A549 (cell line): ENCODE results near the gene CORO2A.

Experiments used
- BHLHE40 ChIP-seq: IDR thresholded peaks from 2 replicates; pipeline ENCODE4 v1.6.1; 2012; ENCODE audit warnings: low read depth, low read length, inconsistent platforms
- CBX8 ChIP-seq: fragments of 200-600 bp; sonication (generic); IDR thresholded peaks from 2 replicates; pipeline ENCODE4 v1.6.1; 2016
- CEBPB ChIP-seq, 2 experiments: fragments of >200 bp in 1 of 2; sonication (Bioruptor Twin) in 1 of 2; formaldehyde crosslinking in 1 of 2; IDR thresholded peaks; 2 replicates each; pipeline ENCODE4 v1.6.1; 2012 to 2016
- EHMT2 ChIP-seq: fragments of 200-600 bp; sonication (generic); IDR thresholded peaks from 2 replicates; pipeline ENCODE4 v1.6.1; 2016; ENCODE audit warnings: antibody characterized with exemption, low read depth, mild to moderate bottlenecking, moderate library complexity
- FOSL2 ChIP-seq, 2 experiments: fragments of 450-650 bp in 1 of 2; fragments of >200 bp in 1 of 2; sonication (Bioruptor Twin) in 1 of 2; formaldehyde crosslinking; IDR thresholded peaks; 2 replicates each; pipeline versions ENCODE4 v1.5.0 to v1.6.1; 2016 to 2020; ENCODE audit warnings: mild to moderate bottlenecking in 1 of 2, moderate library complexity in 1 of 2
- POLR2A ChIP-seq: IDR thresholded peaks from 2 replicates; pipeline ENCODE4 v1.6.1; 2012; ENCODE audit warnings: mild to moderate bottlenecking, low read length
- RAD21 ChIP-seq, 2 experiments: fragments of >200 bp in 1 of 2; sonication (Bioruptor Twin) in 1 of 2; formaldehyde crosslinking in 1 of 2; IDR thresholded peaks in 1 of 2; conservative IDR thresholded peaks in 1 of 2; 2 replicates in 1 of 2; 3 replicates in 1 of 2; pipeline ENCODE4 v1.6.1; 2012 to 2018; ENCODE audit warnings: inconsistent platforms in 1 of 2
- ZC3H11A ChIP-seq: fragments of 450-650 bp; IDR thresholded peaks from 2 replicates; pipeline ENCODE4 v1.6.1; 2014; ENCODE audit warnings: antibody characterized with exemption, mild to moderate bottlenecking
- TF ChIP-seq, protein P1 (sequence below): fragments of >200 bp; sonication (Bioruptor Twin); formaldehyde crosslinking; IDR thresholded peaks from 3 replicates; pipeline ENCODE4 v1.5.1; 2016
- TF ChIP-seq, protein P2 (sequence below): fragments of 450-650 bp; IDR thresholded peaks from 2 replicates; pipeline ENCODE4 v1.6.1; 2014; ENCODE audit warnings: antibody characterized with exemption

DNA sequence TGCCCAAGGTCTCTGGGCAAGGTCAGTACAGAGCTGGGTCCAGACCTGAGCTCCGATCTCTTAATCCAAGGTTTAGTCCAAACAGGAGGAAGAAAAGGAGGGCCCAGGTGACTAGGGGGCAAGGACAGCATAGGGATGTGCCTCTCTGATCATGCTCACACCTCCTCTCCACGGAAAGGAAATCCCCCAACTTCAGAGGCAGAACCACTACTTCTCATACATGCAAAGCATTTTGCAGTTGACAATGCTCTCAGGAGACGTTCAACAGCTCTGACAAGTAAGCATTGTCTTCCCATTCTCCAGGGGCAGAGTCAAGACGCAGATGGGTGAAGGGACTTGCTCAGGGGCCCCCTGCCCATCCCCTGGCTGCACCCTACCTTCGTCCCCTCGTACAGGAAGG, 8.7 kb upstream of the CORO2A start:
- TF ChIP-seq, protein P1, sequence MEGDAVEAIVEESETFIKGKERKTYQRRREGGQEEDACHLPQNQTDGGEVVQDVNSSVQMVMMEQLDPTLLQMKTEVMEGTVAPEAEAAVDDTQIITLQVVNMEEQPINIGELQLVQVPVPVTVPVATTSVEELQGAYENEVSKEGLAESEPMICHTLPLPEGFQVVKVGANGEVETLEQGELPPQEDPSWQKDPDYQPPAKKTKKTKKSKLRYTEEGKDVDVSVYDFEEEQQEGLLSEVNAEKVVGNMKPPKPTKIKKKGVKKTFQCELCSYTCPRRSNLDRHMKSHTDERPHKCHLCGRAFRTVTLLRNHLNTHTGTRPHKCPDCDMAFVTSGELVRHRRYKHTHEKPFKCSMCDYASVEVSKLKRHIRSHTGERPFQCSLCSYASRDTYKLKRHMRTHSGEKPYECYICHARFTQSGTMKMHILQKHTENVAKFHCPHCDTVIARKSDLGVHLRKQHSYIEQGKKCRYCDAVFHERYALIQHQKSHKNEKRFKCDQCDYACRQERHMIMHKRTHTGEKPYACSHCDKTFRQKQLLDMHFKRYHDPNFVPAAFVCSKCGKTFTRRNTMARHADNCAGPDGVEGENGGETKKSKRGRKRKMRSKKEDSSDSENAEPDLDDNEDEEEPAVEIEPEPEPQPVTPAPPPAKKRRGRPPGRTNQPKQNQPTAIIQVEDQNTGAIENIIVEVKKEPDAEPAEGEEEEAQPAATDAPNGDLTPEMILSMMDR: no peak
- TF ChIP-seq POLR2A (no peak), BHLHE40 (no peak), FOSL2 (IDR thresholded peaks at IDR 0.05) (no peak), FOSL2 (CRISPR knock-in tag; IDR thresholded peaks at IDR 0.05) (no peak), EHMT2 (no peak), ZC3H11A (no peak), RAD21 (conservative IDR thresholded peaks at IDR 0.05 in 1 of 2, IDR thresholded peaks at IDR 0.05 in 1 of 2) (no peak), CBX8 (no peak), CEBPB (IDR thresholded peaks at IDR 0.05) (no peak)
- TF ChIP-seq, protein P2, sequence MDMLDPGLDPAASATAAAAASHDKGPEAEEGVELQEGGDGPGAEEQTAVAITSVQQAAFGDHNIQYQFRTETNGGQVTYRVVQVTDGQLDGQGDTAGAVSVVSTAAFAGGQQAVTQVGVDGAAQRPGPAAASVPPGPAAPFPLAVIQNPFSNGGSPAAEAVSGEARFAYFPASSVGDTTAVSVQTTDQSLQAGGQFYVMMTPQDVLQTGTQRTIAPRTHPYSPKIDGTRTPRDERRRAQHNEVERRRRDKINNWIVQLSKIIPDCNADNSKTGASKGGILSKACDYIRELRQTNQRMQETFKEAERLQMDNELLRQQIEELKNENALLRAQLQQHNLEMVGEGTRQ: no peak
